ENCODE results near the gene RALGAPA2. TPM values are rescaled to one million over a fixed set of nuclear protein-coding genes. Genes with fewer than 3 reads are reported as not detected.

RALGAPA2 gene
- total RNA-seq, 1 experiment from 2014 or later = 18.2 TPM

GRCh38 chr20:20411402-20411801, 301.0 kb downstream of the RALGAPA2 start:
- ATAC-seq = no peak
- Mint-ChIP-seq H3K27ac (no peak overlapping the region), H3K4me1 (peaks cover 61% of the 10 kb centered on the region), H3K27me3 (ENCODE audit: low read depth) (no peaks in the 10 kb centered on the region), H3K36me3 (no peaks in the 10 kb centered on the region), H3K4me3 (no peak overlapping the region), H3K9me3 (no peaks in the 10 kb centered on the region)
- POLR2A ChIA-PET = no interaction called here
- no peak for DNase-seq (ENCODE audit: low spot score)
- no peak for TF ChIP-seq JAZF1 (CRISPR knock-in tag; IDR thresholded peaks at IDR 0.05)
- TF ChIP-seq ATF6 (CRISPR knock-in tag; IDR thresholded peaks at IDR 0.05) = no peak
- TF ChIP-seq ZSCAN18 (CRISPR knock-in tag; IDR thresholded peaks at IDR 0.05) = no peak
- TF ChIP-seq NR3C1 (CRISPR knock-in tag; conservative IDR thresholded peaks at IDR 0.05; ENCODE audit: low read depth) = no peak
- no peak for TF ChIP-seq CREB1 (CRISPR knock-in tag; IDR thresholded peaks at IDR 0.05)
- no peak for TF ChIP-seq GABPB1 (CRISPR knock-in tag; IDR thresholded peaks at IDR 0.05)
- no peak for TF ChIP-seq FOXJ3 (CRISPR knock-in tag; IDR thresholded peaks at IDR 0.05; ENCODE audit: borderline replicate concordance)
- no peak for TF ChIP-seq ESRRA (CRISPR knock-in tag; IDR thresholded peaks at IDR 0.05; ENCODE audit: borderline replicate concordance)
- no peak for TF ChIP-seq JUN (CRISPR knock-in tag; IDR thresholded peaks at IDR 0.05)
- no peak for TF ChIP-seq CBFB (CRISPR knock-in tag; IDR thresholded peaks at IDR 0.05; ENCODE audit: low read depth)
- TF ChIP-seq FOXP1 (CRISPR knock-in tag; IDR thresholded peaks at IDR 0.05; ENCODE audit: borderline replicate concordance) = no peak
- TF ChIP-seq EMX1 (CRISPR knock-in tag; IDR thresholded peaks at IDR 0.05) = no peak
- TF ChIP-seq FOXK1 (CRISPR knock-in tag; IDR thresholded peaks at IDR 0.05) = no peak
- TF ChIP-seq, protein P1, sequence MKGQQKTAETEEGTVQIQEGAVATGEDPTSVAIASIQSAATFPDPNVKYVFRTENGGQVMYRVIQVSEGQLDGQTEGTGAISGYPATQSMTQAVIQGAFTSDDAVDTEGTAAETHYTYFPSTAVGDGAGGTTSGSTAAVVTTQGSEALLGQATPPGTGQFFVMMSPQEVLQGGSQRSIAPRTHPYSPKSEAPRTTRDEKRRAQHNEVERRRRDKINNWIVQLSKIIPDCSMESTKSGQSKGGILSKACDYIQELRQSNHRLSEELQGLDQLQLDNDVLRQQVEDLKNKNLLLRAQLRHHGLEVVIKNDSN (CRISPR knock-in tag; IDR thresholded peaks at IDR 0.05) = no peak
- TF ChIP-seq, protein P2, sequence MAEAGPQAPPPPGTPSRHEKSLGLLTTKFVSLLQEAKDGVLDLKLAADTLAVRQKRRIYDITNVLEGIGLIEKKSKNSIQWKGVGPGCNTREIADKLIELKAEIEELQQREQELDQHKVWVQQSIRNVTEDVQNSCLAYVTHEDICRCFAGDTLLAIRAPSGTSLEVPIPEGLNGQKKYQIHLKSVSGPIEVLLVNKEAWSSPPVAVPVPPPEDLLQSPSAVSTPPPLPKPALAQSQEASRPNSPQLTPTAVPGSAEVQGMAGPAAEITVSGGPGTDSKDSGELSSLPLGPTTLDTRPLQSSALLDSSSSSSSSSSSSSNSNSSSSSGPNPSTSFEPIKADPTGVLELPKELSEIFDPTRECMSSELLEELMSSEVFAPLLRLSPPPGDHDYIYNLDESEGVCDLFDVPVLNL (CRISPR knock-in tag; IDR thresholded peaks at IDR 0.05; ENCODE audit: borderline replicate concordance, low read depth) = no peak
- CTCF ChIA-PET = interaction anchor here (0.8 to 2.3 kb wide), 2 partner anchors 41 to 183 kb away, joined by 4 to 14 read pairs; no protein-coding TSS in a partner anchor

GRCh38 chr20:20410678-20411077, 301.8 kb downstream of the RALGAPA2 start:
- H3K9me3 Mint-ChIP-seq = no peaks in the 10 kb centered on the region
- ChIA-PET POLR2A (no interaction called here), CTCF (interaction anchor here (2.3 kb wide), 1 partner anchor 183 kb away, joined by 14 read pairs; no protein-coding TSS in a partner anchor)
- H3K36me3 Mint-ChIP-seq = no peaks in the 10 kb centered on the region
- TF ChIP-seq MAX (CRISPR knock-in tag; IDR thresholded peaks at IDR 0.05) = peak; percentile 67; the same call in 1 of the 2 replicates
- TF ChIP-seq, protein P3, sequence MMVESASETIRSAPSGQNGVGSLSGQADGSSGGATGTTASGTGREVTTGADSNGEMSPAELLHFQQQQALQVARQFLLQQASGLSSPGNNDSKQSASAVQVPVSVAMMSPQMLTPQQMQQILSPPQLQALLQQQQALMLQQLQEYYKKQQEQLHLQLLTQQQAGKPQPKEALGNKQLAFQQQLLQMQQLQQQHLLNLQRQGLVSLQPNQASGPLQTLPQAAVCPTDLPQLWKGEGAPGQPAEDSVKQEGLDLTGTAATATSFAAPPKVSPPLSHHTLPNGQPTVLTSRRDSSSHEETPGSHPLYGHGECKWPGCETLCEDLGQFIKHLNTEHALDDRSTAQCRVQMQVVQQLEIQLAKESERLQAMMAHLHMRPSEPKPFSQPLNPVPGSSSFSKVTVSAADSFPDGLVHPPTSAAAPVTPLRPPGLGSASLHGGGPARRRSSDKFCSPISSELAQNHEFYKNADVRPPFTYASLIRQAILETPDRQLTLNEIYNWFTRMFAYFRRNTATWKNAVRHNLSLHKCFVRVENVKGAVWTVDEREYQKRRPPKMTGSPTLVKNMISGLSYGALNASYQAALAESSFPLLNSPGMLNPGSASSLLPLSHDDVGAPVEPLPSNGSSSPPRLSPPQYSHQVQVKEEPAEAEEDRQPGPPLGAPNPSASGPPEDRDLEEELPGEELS (CRISPR knock-in tag; IDR thresholded peaks at IDR 0.05) = no peak
- peak overlapping the region; percentile 27; the same call in 1 of the 2 replicates for H3K27ac Mint-ChIP-seq
- no peaks in the 10 kb centered on the region for H3K27me3 Mint-ChIP-seq (ENCODE audit: low read depth)
- ATAC-seq (peak; percentile 91), DNase-seq (ENCODE audit: low spot score) (peak; percentile 48)
- no peak overlapping the region for H3K4me3 Mint-ChIP-seq
- peaks cover 61% of the 10 kb centered on the region for H3K4me1 Mint-ChIP-seq
